Upper lobe of right lung (tissue), 1 donor: ENCODE data around the gene IFNL2. TPM values are rescaled to one million over a fixed set of nuclear protein-coding genes. Genes with fewer than 3 reads are reported as not detected.
"Not testable (repeated sequence)": the region's sequence is repeated elsewhere in the genome, so short reads cannot be mapped to it uniquely, and the experiment has no call there.

ENCODE experiments used
- ATAC-seq: fragments of 200-7000 bp; cut with Tn5 transposase; one replicate; pipeline ENCODE4 v1.9.1; 2020; ENCODE audit warnings: mild to moderate bottlenecking, moderate library complexity
- DNase-seq: peaks from one replicate; pipeline ENCODE4 v3.0.0-alpha.2; 2020
- H3K27ac ChIP-seq: fragments of 200-600 bp; one replicate; pipeline ENCODE4 v1.8.0; 2022
- H3K27me3 ChIP-seq: fragments of 200-600 bp; one replicate; pipeline ENCODE4 v1.8.0; 2022; ENCODE audit warnings: mild to moderate bottlenecking
- H3K36me3 ChIP-seq: fragments of 200-600 bp; one replicate; pipeline ENCODE4 v1.8.0; 2022
- H3K4me1 ChIP-seq: fragments of 200-600 bp; one replicate; pipeline ENCODE4 v1.8.0; 2022
- H3K4me3 ChIP-seq: fragments of 200-600 bp; one replicate; pipeline ENCODE4 v1.8.0; 2022; ENCODE audit warnings: mild to moderate bottlenecking
- H3K9me3 ChIP-seq: fragments of 200-600 bp; one replicate; pipeline ENCODE4 v1.8.0; 2022
- intact Hi-C: fragments of 100-400 bp; cut with DNase I; formaldehyde crosslinking; loops from one replicate; pipeline ENCODE4 v1.11.0; 2022
- long read RNA-seq: library from polyadenylated mRNA; unstranded; transcript quantifications from one replicate; pipeline ENCODE4 v2.0.0, GENCODE V29; 2021
- total RNA-seq: library from RNA; stranded (reverse); fragmentation: NEBNext Ultra II Directional; extraction: Animal tissue kit (Norgen Biotek cat#: 25700); gene quantifications from one replicate; pipeline ENCODE4 v1.2.1, GENCODE V29; 2021
- TF ChIP-seq, protein P1 (sequence below): fragments of 200-600 bp; IDR thresholded peaks from one replicate; pipeline ENCODE4 v1.8.0; 2022; ENCODE audit warnings: antibody characterized with exemption
- donor health status: DM: no; HTN: yes; CAD: no; lungs with severe emphysema.

Gene IFNL2
- not detected for total RNA-seq
- long read RNA-seq, result 0 reads

GRCh38 chr19:39268085-39268484 lies at the start of gene IFNL2:
Gene IFNL2 (plus strand): TSS chr19:39268396. CDS start chr19:39268569, 173 bp downstream.
- H3K36me3 ChIP-seq, intact Hi-C loops: not testable (repeated sequence)
- ATAC-seq, result peak; percentile 20

DNA sequence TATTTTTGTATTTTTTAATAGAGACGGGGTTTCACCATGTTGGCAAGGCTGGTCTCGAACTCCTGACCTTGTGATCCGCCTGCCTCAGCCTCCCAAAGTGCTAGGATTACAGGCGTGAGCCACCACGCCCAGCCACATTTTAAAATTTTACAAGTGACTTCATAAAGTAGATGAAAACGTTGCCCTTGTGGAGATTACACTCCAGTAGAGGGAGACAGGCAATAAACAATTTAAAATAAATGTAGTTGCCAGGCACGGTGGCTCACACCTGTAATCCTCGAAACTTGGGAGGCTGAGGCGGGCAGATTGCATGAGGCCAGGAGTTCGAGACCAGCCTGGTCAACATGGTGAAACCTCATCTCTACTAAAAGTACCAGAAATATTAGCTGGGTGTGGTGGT lies 49.1 kb upstream of the IFNL2 start:
- H3K27ac ChIP-seq, H3K27me3 ChIP-seq, DNase-seq, intact Hi-C loops, ATAC-seq, H3K4me1 ChIP-seq, H3K36me3 ChIP-seq, H3K9me3 ChIP-seq, H3K4me3 ChIP-seq: not testable (repeated sequence)

More at GRCh38 chr19:39268085-39268484, at the start of gene IFNL2:
- peak; percentile 3 for DNase-seq
- not testable (repeated sequence) for H3K4me3 ChIP-seq, H3K4me1 ChIP-seq, H3K9me3 ChIP-seq, H3K27ac ChIP-seq
- H3K27me3 ChIP-seq, result peaks cover 30% of the 10 kb centered on the region

GRCh38 chr19:39223703-39224279 lies 44.4 kb upstream of the IFNL2 start:
- no peak for ATAC-seq
- intact Hi-C loops, result no loop called here
- H3K27me3 ChIP-seq, result peaks cover 21% of the 10 kb centered on the region

DNA sequence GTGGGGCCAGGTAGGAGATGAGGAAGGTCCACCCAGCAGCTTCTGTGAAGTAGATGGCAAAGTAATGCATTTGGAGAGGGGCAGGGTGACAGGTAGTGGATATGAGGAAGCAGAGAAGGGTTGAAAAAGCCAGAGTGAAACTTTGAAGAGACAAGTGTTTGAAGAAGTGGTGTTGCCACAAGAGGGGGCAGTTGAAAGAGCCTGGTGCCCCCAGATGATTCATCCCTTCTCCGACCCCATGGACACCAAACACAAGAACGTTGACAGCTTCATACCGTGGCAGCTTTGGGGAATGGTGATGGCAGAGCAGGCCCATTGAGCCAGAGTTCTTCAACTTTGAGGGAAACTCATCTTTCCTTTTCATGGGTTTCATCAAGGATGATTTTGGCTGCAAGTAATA lies 43.3 kb upstream of the IFNL2 start:
- no peak overlapping the region for H3K4me3 ChIP-seq
- H3K9me3 ChIP-seq, result no peaks in the 10 kb centered on the region
- no peaks in the 10 kb centered on the region for H3K4me1 ChIP-seq
- peaks cover 21% of the 10 kb centered on the region for H3K27me3 ChIP-seq
- TF ChIP-seq, protein P1, sequence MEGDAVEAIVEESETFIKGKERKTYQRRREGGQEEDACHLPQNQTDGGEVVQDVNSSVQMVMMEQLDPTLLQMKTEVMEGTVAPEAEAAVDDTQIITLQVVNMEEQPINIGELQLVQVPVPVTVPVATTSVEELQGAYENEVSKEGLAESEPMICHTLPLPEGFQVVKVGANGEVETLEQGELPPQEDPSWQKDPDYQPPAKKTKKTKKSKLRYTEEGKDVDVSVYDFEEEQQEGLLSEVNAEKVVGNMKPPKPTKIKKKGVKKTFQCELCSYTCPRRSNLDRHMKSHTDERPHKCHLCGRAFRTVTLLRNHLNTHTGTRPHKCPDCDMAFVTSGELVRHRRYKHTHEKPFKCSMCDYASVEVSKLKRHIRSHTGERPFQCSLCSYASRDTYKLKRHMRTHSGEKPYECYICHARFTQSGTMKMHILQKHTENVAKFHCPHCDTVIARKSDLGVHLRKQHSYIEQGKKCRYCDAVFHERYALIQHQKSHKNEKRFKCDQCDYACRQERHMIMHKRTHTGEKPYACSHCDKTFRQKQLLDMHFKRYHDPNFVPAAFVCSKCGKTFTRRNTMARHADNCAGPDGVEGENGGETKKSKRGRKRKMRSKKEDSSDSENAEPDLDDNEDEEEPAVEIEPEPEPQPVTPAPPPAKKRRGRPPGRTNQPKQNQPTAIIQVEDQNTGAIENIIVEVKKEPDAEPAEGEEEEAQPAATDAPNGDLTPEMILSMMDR, result no peak
- no peaks in the 10 kb centered on the region for H3K36me3 ChIP-seq
- H3K27ac ChIP-seq, result no peak overlapping the region
- intact Hi-C loops, result no loop called here
- DNase-seq (no peak), ATAC-seq (no peak)

More at GRCh38 chr19:39223703-39224279, 44.4 kb upstream of the IFNL2 start:
- H3K4me3 ChIP-seq, result no peak overlapping the region
- no peaks in the 10 kb centered on the region for H3K4me1 ChIP-seq
- no peak for DNase-seq
- TF ChIP-seq, protein P1, result no peak
- H3K27ac ChIP-seq, result no peak overlapping the region
- H3K9me3 ChIP-seq, result no peaks in the 10 kb centered on the region
- no peaks in the 10 kb centered on the region for H3K36me3 ChIP-seq

- Histone ChIP-seq H3K9me3 (no peaks in the 10 kb centered on the region), H3K27ac (no peak overlapping the region), H3K36me3 (no peaks in the 10 kb centered on the region), H3K4me1 (no peaks in the 10 kb centered on the region), H3K4me3 (no peak overlapping the region), H3K27me3 (peaks cover 1% of the 10 kb centered on the region)
- TF ChIP-seq, protein P1, result no peak
- intact Hi-C loops, result no loop called here
- ATAC-seq (no peak), DNase-seq (no peak)
Observed at GRCh38 chr19:39230096-39230764, 38.0 kb upstream of the IFNL2 start.

DNA sequence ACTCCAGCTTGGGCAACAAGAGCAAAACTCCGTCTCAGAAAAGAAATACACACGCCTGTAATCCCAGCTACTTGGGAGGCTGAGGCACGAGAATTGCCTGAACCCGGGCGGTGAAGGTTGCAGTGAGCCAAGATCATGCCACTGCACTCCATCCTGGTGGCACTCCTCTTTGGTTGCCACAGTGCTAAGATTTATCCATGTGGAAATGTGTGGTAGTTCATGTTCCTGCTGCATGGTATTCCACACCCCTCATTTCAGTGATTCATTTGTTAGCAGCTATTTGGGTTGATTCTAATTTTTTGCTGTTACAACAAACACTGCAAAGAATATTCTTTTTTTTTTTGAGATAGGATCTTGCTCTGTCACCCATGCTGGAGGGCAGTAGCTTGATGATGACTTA lies 35.5 kb upstream of the IFNL2 start:
- DNase-seq (no peak), ATAC-seq (no peak)
- no peak overlapping the region for H3K4me3 ChIP-seq
- H3K9me3 ChIP-seq, result no peaks in the 10 kb centered on the region
- H3K27ac ChIP-seq, result no peak overlapping the region
- intact Hi-C loops, result no loop called here
- H3K4me1 ChIP-seq, result peaks cover 3% of the 10 kb centered on the region
- no peaks in the 10 kb centered on the region for H3K27me3 ChIP-seq
- no peaks in the 10 kb centered on the region for H3K36me3 ChIP-seq
- TF ChIP-seq, protein P1, result no peak
